A673 (cell line): ENCODE results near the gene POPDC2. TPM values are rescaled to one million over a fixed set of nuclear protein-coding genes. Genes with fewer than 3 reads are reported as not detected.

Experiments
- Bru-seq: library from RNA; stranded (reverse); fragments of 400-500 nt; gene quantifications from one replicate; lab custom pipeline; 2021; lab: Mats Ljungman, UMichigan
- BruChase-seq, 2 experiments: library from RNA; stranded (reverse); fragments of 400-500 nt; gene quantifications; one replicate each; lab custom pipeline; 2021; lab: Mats Ljungman, UMichigan
- BruUV-seq: library from RNA; stranded (reverse); fragments of 400-500 nt; replicated peaks from 2 replicates; lab custom pipeline; 2021; lab: Mats Ljungman, UMichigan
- CTCF ChIA-PET: fragments of 300-600 bp; sonication (Branson Sonifier 250); formaldehyde crosslinking; loops from one replicate; lab custom pipeline; 2022; ENCODE audit warnings: antibody characterized with exemption; lab: Charles Lee
- POLR2A ChIA-PET: fragments of 300-600 bp; sonication (Branson Sonifier 250); formaldehyde crosslinking; loops from one replicate; lab custom pipeline; 2022; ENCODE audit warnings: antibody characterized with exemption; ENCODE audit not compliant: low non-redundant PET; lab: Charles Lee
- DNase-seq: peaks from one replicate; pipeline ENCODE4 v3.0.0-alpha.2; 2015; ENCODE audit warnings: low spot score
- H3K27ac ChIP-seq: fragments of 200-600 bp; sonication (generic); 2 replicates; pipeline ENCODE4 v1.5.1; 2016; ENCODE audit warnings: mixed run types, low read depth, mild to moderate bottlenecking, mixed read lengths, antibody characterized with exemption, low read length; ENCODE audit not compliant: poor library complexity, severe bottlenecking
- H3K27me3 ChIP-seq: fragments of 200-600 bp; sonication (generic); replicated peaks from 2 replicates; pipeline ENCODE4 v1.6.1; 2017; ENCODE audit warnings: mixed run types, low read depth, mild to moderate bottlenecking, mixed read lengths, antibody characterized with exemption, low read length; ENCODE audit not compliant: insufficient read depth, poor library complexity
- H3K36me3 ChIP-seq: fragments of 200-600 bp; sonication (generic); 2 replicates; pipeline ENCODE4 v1.6.1; 2016; ENCODE audit warnings: mixed run types, mild to moderate bottlenecking, mixed read lengths, antibody characterized with exemption, low read length; ENCODE audit not compliant: insufficient read depth, poor library complexity, severe bottlenecking
- H3K4me1 ChIP-seq: fragments of 200-600 bp; sonication (generic); 2 replicates; pipeline ENCODE4 v1.6.1; 2017; ENCODE audit warnings: mixed run types, mild to moderate bottlenecking, mixed read lengths, antibody characterized with exemption, low read length; ENCODE audit not compliant: insufficient read depth, poor library complexity, severe bottlenecking
- H3K4me3 ChIP-seq: fragments of 200-600 bp; sonication (generic); 2 replicates; pipeline ENCODE4 v1.5.1; 2016; ENCODE audit warnings: low read depth, mixed run types, mild to moderate bottlenecking, mixed read lengths, low read length; ENCODE audit not compliant: poor library complexity, severe bottlenecking
- H3K9me3 ChIP-seq: fragments of 200-600 bp; sonication (generic); 2 replicates; pipeline ENCODE4 v1.6.1; 2016; ENCODE audit warnings: mixed run types, low read depth, mild to moderate bottlenecking, mixed read lengths, antibody characterized with exemption, low read length; ENCODE audit not compliant: poor library complexity, severe bottlenecking
- CTCF ChIP-seq: fragments of 300-800, 200-600 bp; sonication (generic); conservative IDR thresholded peaks from 2 replicates; pipeline ENCODE4 v1.5.1; 2017; ENCODE audit warnings: low read depth, mild to moderate bottlenecking, antibody characterized with exemption, low read length, moderate library complexity, mixed read lengths
- EZH2 ChIP-seq: fragments of 200-600 bp; sonication (generic); IDR thresholded peaks from 2 replicates; pipeline ENCODE4 v1.6.1; 2017; ENCODE audit warnings: borderline replicate concordance, low read depth, mild to moderate bottlenecking, mixed read lengths, antibody characterized with exemption, low read length; ENCODE audit not compliant: poor library complexity, severe bottlenecking
- intact Hi-C: fragments of 100-400 bp; cut with micrococcal nuclease; formaldehyde crosslinking; loops from one replicate; pipeline ENCODE4 v1.10.0; 2022; ENCODE audit not compliant: unreplicated experiment
- long read RNA-seq: library from polyadenylated mRNA; stranded (forward); transcript quantifications from one replicate; pipeline ENCODE4 v2.0.0, GENCODE V29; 2022
- total RNA-seq: library from RNA; stranded (reverse); gene quantifications from 2 replicates; pipeline ENCODE4 v1.2.3, GENCODE V29; 2021

Gene POPDC2
- 0.72 and 0.99 TPM in 2 replicates for total RNA-seq
- percentile 36 among the genes with signal in this experiment for Bru-seq, nascent RNA
- percentile 38 among the genes with signal in this experiment for BruChase-seq, experiment 1, labeled RNA remaining after a 2-hour chase
- percentile 33 among the genes with signal in this experiment for BruChase-seq, experiment 2, labeled RNA remaining after a 6-hour chase
- long read RNA-seq, partial matches to known transcripts, result 0 of 1 reads
- long read RNA-seq, other reads (novel, unspliced or antisense), result 1 of 1 reads

GRCh38 chr3:119660474-119661440 lies at the start of gene POPDC2:
TSS of gene POPDC2 (minus strand) at chr3:119660589. CDS start at chr3:119660423, 166 bp downstream.
- POLR2A ChIA-PET, result no interaction called here
- no TSS peak for BruUV-seq
- no peaks in the 10 kb centered on the region for H3K36me3 ChIP-seq
- no peak for TF ChIP-seq CTCF
- no peak for TF ChIP-seq EZH2
- H3K9me3 ChIP-seq, result no peaks in the 10 kb centered on the region
- H3K4me1 ChIP-seq, result peaks cover 19% of the 10 kb centered on the region
- no peaks in the 10 kb centered on the region for H3K27me3 ChIP-seq
- no peak within 1 kb of the TSS for H3K4me3 ChIP-seq
- CTCF ChIA-PET, result interaction anchor here (0.6 kb wide), 1 partner anchor 519 kb away, joined by 3 read pairs; no protein-coding TSS in a partner anchor
- intact Hi-C loops, result no loop called here
- peak; percentile 42 for DNase-seq
- H3K27ac ChIP-seq, result no peak within 1 kb of the TSS

GRCh38 chr3:119703820-119704531 lies 43.6 kb upstream of the POPDC2 start:
- no peak overlapping the region for H3K4me3 ChIP-seq

More at GRCh38 chr3:119703820-119704531, 43.6 kb upstream of the POPDC2 start:
- Histone ChIP-seq H3K36me3 (no peaks in the 10 kb centered on the region), H3K9me3 (no peaks in the 10 kb centered on the region), H3K4me1 (no peaks in the 10 kb centered on the region), H3K27me3 (no peaks in the 10 kb centered on the region), H3K27ac (no peak overlapping the region)
- ChIA-PET POLR2A (no interaction called here), CTCF (no interaction called here)
- BruUV-seq, result no TSS peak
- intact Hi-C loops, result no loop called here
- no peak for TF ChIP-seq EZH2
- TF ChIP-seq CTCF, result no peak
- DNase-seq, result no peak
